Islet precursor cell (in vitro differentiated cells): ENCODE measurements around the gene GMPR2.

ENCODE experiments used
- DNase-seq: peaks from one replicate; pipeline ENCODE4 v3.0.0-alpha.2; 2018

GMPR2 gene

DNA sequence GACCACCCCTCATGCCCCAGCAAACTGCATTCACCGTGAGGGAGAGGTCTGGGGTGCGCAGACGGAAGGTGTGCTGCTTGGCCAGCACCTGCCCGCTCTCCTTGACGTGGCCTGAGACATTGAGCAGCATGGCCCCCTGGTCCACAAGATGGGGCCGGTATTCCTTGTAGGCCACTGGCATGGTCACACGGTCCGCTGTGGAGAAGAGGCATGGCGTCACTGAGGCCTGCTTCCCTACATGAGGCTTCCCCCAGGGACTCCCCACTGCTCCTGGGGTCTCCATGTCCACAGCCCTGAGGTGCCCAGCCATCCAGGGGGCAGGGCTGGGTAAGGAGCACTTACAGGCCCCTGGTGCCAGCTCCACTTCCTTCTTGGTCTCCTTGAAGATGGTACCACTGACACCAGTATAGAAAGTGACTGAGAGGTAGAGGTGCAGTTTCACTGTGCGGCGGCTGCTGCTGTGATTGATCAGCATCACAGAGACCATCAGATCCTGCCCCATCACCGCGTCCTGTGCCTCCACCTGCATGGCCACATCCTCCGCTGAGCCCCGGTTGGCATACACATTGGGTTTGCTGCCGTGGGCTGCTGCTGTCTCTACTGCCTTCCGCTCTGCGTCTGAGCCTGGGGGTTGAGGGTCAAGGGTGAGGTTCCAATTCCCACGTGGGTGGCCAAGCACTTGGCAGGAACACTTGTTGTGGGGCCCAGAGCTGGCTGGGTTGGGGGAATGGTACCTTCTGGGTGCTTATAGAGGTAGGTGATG, 22.1 kb downstream of the GMPR2 start:
- no peak for DNase-seq

DNA sequence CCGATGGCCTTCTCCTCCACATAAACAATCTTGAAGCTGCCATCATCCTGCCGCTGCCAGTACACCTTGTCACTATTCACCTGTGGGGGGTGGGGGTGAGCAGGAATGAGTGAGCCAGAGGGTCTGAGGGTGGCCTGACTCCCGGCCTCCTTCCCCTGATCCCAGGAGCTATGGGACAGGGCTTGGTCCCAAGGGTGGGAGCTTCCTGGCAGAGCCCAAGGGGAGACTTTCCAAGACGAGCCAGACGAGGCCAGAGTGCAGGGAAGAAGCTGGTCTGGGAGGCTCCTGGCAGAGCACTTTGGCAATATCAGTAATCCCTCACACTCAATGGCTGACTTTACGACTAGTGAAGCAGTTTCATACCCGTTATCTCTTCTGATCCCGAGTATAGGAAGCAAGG, 22.7 kb downstream of the GMPR2 start:
- DNase-seq = no peak

DNA sequence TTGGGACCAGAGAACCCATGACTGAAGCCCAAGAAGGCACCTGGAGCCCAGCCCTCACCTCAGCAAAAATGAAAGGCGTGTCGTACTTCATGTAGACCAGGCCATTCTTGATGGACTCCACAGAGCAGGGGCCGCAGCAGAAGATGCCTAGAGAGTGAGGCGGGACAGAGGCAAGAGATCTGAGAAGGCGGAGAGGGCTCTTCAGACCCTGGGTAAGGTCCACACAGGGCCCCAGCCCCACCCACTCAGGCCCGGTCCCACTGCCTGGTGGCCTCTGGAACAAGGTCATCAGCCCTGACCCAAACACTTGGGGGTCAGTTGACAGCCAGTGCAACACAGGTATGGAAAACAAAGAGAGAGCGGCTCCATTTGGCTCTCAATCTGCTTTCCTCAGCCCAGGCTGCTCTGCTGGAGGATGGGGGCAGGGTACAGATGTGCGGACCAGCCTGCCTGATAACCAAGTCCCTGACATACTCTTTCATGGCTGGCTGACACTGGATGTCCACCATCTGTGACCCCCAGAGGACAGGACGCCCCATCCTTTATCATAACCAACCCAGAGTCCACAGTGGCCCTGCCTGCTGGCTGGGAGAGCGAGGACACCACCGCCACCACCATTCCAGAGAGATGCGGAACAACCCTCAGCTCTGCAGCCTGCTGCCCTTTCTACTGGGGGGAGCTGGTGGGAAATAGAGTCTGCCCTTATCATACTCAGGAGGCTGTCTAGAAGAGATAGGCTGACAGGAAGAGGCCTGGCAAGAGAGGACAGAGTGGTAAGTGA, 23.4 kb downstream of the GMPR2 start:
- no peak for DNase-seq

DNA sequence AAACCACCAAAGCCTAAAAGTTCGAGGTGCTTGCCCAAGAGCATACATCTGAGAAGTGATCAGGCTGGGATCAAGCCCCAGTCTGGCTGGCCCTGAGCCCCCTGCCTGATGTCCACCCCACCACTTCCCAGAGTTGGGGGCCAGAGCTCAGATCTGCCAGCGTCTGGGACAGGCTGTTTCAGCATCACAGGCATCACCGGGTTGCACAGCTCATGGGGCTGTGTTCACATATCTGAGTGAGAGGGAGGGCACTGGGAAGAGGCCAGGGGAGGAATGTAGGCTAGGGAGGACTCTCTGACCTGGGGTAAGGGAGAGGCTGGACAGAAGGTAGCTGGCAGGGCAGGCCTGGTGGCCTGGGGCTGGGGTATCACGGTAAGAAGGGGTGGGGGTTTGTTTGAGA, 24.2 kb downstream of the GMPR2 start:
- no peak for DNase-seq

DNA sequence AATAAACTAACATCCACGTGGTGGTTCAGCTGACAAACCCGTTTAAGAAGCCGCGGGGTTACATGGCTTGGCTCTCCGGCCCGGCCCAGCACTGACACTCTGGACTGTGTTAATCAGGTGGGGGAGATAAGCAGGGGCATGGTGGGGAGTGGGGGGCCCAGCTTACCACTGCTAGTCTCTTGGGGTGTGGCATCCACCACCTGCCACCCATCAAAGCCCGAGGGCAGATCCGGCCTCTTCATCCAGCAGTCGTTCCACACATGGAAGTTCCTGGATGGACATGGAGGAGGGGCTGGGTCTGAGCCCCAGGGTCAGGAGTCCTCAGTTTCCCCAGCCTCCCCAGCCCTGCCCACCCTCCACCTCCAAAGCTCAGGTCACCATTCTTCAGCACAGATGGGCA, 25.4 kb downstream of the GMPR2 start:
- DNase-seq = no peak

DNA sequence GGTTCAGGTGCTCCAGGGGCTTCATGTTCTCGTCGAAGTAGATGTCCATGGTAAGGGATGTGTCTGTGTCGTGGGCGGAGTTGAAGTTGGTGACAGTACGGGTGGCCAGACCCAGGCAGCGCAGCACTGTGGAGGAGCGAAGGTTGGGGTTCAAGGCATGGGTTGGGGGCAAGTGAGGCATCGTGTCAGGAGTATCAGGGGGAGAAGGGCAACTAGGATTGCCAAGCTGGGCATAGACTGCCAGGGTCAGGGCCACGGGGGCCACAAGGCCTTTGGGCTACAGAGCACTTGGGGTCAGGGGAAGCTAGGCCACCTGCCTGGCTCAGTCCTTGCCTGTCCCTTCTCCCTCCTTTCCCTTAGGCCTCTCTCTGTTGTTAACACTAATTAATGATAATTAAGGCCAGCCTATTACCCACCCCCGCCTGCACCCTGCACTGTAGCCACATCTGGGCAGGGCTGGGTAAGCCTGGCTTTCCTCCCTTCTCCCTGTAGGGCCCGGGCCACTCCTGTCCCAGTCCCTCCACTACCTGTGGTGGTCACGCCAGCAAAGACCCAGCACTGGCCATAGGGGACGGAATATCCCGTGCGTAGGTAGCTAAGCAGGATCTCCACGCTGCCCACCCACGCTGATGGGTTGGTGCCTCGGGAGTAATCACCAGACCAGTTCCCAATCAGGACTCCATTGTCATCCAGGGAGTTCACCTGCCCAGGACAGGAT, 26.0 kb downstream of the GMPR2 start:
- DNase-seq = no peak

DNA sequence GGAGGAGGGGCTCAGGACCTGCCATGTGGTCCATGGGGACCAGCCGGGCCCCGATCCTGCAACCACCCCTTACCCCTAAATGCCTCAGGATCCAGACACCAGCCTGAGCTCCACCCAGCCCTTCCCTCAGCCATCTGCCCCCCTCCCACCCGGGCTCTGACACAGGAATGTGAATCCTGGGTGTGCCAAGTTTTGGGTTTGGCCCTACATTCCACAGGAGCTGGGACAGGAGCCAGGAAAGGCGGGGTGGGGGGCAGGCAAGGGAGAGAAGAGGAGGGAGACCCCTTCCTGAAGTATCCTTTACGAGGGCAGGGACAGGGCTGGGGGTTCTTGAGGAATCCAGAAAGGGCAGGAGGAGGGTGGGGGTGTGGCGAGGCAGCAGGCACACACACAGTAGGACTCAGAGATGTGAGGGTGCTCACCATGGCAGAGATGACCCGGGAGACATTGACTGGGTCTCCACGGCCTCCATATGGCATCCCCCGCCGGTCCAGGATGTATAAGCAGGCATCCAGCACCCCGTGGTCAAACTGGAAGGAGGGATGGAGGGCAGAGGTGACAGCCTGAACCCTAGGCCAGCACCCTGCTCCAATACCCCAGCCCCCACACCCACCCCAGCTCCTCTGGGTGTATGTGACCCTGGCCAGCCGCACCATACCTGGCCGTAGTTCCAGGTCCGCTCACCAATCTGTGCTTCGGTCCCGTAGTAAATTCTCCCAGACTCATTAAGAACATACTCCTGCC, 26.7 kb downstream of the GMPR2 start:
- DNase-seq = no peak

DNA sequence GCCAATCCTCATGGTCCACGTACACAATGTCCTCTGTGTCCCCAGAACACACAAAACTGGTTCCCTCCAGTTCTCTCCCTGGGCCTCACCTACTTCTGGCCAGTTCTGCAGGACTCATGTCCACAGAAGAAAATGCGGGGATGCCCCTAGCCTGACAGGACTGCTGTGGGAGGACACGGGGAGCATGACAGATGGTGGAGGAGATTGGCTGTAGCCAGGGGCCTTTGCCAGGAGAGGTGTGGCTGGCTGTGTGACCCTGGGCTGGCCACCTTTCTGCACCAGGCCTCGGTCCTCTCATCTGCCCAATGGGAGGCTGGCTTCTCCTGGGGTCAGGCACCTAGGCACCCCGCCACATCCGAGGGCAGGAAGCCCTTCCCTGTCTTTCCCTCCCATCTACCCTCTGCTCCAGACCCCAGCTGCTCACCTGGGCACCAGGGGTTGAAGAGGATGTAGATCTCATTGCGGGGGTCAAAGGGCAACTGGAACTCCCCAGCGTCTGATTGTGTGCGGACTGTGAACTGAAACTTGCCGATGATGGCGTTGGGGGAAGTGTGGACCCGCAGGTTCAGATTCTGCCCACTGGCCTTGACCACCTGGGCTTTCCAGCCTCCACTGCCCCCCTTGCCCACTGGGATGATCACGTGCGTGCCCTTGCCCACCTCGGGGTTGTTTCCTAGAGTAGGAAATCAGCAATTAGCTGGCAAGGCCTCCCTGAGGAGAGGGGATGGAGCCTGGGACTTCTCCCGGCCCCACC, 27.5 kb downstream of the GMPR2 start:
- DNase-seq = no peak

DNA sequence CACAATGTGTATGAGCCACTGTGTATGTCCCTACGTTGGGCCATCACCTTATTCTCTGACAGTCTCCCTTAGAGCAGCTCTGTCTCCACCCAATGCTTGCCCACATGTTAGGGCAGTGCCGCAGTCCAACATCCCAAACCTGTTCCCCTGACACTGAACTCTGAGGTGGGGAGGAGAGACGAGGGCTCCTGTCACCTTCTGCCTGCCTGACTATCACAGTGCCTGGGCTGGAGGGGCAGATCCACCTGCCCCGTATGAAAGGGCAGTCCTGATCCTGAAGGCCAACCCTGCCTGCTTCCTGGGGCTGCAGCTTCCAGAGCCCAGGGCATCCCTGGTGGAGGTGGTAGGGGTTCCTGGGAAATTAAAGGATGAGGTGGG, 28.0 kb downstream of the GMPR2 start:
- no peak for DNase-seq

DNA sequence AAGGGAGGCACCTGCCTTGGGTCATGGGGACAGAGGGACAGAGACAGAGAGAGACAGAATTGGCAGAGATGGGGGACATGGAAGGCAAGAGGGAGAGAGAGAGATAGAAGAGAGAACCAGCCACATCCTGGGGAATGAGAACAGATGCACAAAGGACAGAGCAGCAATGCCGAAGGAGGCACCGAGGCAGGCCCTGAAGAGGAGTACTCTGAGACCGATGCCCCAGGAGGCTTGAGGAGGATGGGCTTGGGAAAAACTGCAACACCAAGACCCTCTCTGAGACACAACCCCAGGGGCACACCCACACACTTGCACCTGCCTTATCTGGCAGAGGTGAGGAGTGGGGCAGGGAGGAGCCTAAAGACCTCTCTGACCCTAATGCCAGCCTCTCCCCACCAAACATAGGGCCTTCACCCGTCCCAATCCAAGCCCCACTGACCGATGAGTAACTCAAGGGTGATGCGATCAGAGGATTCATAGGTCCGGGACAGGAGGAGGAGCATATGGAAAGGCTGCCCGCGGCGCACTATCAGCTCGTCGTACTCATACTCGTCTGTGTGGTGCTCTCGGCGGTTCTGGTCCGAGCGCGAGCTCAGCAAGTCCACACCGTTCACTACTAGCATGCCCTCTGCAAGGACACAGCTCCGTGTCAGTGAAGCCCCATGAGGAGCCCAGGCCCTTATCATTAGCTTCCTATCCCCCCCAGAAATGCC, 28.7 kb downstream of the GMPR2 start:
- no peak for DNase-seq

DNA sequence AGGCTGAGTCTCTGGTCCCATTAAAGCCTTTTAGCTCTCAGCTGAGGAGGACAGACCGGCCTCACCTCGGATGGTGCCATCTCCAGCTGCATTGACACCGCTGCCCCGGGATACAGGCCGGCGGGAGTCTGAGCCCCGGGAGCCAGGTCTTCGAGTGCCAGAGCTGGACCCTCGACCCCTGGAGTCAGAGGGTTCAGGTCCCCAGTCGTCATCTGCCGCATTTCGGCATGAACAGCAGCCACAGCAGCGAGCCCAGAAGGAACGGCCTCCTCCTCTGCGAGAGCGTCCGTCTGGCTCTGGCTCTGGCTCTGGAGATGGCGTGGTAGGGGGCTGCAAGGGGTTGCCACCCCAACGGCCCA, 29.2 kb downstream of the GMPR2 start:
- DNase-seq = no peak

DNA sequence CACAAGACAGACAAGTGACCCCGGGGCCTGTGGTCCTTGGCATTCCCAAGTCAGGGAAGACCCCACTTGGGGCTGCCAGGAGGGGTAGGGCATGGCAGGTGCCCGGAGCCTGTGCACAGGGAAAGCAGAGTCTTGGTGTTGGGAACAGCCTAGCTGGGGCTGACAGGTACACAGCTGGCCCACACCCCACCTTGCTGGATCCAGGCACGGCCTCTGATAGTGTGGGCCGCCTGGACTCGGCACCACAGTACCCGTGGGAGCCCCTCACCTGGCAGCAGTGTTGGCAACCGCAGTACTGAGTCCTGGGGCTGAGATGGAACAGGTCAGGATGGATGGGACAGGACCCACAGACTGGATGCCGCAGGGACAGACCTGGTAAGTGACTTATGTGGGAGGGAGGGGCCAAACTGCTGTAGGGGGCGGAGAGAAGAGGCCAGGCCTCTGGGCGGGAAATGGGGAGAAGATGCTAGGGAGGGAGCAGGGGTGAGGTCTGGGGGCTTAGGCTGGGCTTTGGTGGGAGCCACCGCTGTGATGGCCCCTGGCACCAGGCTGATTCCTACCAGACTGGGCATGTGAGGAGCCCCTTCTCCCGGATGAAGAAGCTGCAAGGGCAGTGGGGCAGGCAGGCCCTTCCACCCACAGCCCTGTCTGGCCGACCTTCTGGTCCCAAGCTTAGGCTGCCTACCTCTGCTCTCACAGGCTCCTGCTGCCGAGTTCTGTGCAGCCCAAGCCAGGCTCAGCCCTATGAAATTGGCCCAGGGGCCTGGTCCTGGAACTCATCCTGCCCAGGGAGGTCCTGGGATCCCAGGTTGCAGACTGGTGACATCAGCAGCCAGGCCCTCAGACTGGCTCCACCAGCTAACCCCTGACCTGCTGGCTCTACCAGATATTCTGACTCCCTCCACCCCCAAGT, 30.3 kb downstream of the GMPR2 start, which contains the start of gene TGM1:
TSS of gene TGM1 (minus strand) at position 357 of the 913 bp plus-strand sequence. CDS start 825 bp downstream, outside the sequence.
- peak; percentile 95 for DNase-seq

DNA sequence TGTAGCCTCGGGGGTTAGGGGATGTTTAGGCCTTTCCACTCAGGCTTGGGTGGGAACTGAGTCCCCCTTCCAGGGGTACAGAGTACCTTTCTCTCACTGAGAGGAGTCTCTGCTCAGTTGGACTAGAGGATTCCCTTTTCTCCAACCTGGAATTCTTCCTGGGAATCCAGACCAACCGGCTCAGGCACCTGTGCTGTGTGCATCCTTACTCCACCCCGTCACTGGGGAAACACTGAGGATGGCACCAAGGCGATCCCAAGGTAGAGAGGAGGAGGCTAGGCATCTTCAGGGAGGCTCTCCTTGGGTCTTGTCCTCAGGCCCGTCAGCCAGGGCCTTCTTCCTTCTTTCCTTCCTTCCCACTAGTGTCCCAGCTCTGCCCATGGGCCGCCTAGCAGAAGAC, 31.1 kb downstream of the GMPR2 start:
- DNase-seq = peak; percentile 76

DNA sequence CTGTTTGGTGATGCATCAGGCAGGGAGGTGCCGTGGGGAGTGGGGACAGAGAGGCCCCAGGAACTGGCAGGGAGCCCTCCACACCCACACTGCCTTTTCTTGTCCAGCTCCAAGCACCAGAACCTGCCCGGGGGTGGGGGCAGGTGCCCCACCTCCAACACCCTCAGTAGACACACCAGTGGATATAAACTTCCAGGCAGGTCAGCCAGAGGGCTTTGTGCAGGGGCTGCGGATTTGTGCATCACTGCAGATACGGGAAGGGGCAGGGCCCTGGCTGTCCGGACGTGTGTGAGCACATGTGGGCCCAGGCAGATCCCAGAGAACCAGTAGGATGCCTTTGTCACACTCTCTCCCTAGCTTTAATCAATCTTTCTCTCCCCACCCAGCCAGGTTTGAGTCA, 31.6 kb downstream of the GMPR2 start:
- DNase-seq = no peak

DNA sequence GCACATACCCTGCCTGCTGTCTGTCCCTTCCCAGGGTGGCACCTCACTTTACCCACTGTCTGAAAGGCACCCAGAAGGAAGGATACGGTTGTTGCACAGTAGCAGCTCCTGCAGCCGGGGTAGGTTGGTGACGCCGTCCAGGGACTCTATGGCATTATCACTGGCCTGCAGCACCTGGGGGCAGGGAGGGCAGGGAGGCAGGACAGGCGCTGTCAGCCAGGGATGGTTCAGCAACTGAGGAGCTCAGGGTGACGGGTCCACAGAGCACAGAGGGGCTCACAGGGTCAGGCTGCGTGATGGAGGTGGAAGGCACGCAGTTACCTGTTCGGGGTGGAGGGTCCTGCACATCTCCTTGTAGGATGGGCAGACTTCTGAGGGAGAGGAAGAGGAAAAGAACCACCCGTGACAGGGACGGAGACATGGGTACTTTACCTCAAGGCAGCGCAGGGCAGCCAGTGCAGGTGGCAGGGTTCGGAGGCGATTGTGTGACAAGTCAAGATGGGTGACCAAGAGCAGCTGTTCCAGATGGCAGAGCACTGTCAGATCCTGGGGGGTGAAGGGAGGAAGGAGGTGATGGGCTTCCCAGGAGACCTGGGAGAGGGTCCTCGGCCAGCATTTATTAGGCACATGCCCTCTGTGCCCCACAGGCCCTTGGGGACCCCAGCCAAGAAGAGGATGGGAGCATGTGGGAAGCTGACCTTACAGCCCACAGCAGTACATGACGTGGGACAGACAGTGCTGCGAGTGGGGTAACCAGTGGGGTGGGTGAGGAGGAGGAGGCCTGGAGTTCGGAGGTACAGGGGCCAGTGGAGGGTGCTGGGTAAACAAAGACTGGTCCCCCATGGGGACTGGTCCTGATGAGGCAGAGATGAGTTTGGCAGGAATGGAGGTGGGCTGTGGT, 33.9 kb downstream of the GMPR2 start:
- DNase-seq = no peak

DNA sequence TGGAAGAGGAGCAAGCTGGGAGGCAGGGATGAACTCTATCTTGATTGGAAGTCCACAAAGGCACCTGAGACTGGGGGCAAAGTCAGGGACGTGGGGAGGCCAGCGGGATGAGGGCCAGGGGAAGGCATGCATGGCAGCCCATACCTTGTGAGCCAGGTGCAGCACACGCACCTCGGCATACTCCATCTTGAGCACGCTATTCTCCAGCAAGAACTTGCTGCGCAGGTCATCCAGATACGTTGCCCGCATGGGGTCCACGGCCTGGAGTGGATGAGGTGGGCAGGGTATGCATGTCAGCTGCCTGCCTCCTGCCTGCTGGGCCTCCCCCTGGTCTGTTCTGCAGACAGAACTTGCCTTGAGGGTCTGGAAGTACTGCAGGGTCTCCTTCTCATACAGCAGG, 34.8 kb downstream of the GMPR2 start:
- no peak for DNase-seq

DNA sequence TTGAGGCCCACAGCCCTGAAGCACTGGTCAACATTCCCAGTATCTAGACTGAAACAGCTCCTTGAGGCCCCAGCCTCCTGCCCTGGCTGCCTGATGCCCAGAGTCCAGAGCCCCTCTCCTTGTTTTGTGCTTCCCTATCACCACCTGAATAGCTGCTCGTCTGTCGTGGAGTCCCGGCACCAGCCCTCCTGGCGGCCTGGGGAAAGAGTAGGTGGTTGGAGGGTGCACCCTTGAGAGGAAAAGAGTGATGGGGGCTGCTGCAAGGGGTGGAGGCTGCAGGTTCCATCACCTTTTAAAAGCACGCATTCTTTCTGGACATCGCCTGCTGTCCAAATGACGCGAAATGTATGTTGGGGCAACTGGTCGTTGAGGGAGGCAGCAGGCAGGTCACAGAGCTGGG, 35.5 kb downstream of the GMPR2 start:
- no peak for DNase-seq

DNA sequence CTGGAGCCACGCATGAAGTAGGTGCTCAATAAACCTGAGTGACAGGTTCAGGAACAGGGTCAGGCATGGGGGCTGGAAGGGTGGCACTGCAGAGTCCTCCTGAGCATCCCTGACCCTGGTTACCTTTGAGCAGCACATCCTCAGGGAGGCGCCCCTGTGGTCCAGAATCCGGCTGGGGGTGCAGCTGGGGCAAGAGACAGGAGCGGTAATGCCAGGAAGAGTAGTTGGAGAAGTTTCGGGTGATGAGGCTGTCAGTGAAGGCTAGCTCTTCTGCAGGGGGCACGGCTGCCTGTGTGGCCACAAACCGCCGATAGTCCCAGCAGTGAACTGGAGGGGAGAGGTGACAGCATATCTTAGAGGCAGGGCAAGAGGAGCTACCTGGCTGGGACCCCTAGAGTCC, 36.6 kb downstream of the GMPR2 start:
- no peak for DNase-seq

DNA sequence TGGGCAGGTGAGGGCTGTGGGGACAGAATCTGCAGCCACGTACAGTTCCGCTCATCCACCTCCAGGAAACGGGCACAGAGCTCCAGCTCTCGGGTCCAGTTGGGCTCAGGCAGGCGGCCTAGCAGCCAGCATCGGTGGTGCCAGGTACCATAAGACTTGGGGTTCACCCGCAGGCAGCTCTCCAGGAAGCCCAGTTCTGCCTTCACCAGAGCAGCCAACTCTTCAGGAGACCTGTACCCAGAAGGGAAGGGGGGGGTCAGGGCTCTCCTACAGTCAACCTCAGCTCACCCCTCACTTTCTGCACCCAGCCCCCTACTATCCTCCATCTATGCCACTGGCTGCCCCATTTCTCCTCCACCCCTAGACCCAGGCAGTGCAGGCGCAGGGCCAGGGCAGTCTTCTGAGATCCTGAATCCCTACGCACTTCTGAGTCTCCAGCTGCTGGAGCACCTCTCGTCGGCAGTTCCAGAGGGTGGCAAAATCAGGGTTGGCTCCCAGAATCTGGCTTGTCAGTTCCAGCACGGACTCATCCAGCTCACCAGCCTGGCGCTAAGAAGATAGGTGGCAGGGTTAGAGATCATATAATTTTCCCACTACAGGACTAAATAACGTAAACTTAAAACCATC, 37.3 kb downstream of the GMPR2 start:
- DNase-seq = no peak
